Measurements from ENCODE around the gene COG5.
A peak's percentile ranks its signal among the peaks of the same experiment; 100 is the strongest.

Gene COG5

DNA sequence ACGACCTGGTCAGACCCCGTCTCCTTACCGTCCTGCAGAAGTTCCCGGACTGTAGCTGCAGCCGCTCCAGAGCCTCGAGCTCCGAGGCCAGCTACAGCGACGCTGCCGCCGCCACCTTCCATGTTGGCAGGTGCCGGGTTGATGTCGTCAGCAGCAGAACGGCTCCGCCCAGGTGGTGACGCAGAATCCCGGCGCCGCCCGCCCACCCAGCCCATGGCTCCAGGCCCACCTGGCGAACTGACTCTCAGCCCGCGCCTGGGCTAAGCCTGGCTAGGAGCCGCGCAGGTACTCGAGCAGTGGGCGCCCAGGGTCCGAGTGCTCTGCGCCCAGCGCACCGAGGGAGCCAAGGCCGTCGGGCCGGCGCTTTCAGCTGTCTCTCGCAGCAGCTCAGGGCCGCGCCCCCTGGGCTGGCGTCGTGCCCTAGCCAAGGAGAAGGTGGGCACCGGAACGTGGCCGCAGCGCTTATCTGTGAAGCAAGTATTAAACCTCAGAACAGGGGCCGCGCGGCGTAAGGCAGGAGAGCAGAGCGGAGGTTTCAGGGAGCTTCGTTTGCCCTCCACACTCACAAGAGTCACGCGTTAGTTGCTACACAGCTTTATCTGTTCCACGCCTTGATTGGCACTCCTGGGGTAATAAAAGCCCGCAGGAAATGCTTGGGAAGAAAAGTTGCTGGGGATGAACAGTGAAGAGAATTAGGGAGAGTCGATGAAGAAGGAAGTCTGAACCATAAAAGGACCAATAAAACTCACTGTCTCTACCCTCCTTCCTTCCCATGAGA, at the start of gene COG5, which contains the start of gene DUS4L:
Gene COG5, minus strand, starts transcription at position 146 of the 778 bp plus-strand sequence. Its CDS starts 24 bp downstream, at position 122.
Gene DUS4L, plus strand, starts transcription at position 197 of the 778 bp plus-strand sequence. CDS start 3,100 bp downstream, outside the sequence.
- DNase-seq (ENCODE audit: low read depth in 2 of 2), result peak; percentile 68 to 79

DNA sequence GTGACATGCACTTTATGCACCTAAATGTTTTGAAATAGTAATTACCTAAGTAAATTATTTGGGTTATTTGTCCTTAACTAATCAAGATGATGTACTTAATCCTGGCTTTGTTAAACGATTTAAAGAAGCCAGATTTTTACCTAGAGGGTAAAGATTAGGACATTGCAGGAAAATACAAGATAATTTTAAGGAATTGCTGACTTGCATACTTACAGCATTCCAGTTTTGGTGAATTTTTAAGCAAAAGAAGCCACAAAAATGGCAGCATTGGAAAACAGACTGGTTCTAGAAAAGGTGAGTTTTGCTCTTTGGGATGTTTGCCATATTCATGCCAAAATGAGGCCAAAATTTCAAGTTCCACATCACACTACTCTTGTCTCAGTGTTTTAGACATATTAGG, 49.7 kb upstream of the COG5 start:
- DNase-seq (ENCODE audit: low read depth in 2 of 2), result no peak

DNA sequence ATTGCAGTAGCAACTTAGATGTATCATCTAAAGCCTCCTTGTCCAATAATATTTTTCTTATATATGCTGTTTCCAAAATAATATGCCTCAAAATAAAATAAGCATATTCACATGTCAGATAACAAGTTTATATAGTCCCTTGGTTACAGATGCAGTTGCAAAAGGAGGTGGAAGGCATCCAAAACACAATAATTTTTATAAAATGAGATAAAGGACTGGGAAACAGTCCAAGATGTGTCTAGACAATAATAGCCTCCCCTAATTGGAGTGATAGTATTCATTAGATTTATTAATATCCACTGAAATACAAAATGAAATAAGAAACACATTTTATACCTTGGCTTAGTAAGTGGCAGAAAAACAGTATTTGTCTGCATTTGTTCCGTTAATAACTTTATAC, 46.6 kb upstream of the COG5 start:
- no peak for DNase-seq (ENCODE audit: low read depth in 2 of 2)

DNA sequence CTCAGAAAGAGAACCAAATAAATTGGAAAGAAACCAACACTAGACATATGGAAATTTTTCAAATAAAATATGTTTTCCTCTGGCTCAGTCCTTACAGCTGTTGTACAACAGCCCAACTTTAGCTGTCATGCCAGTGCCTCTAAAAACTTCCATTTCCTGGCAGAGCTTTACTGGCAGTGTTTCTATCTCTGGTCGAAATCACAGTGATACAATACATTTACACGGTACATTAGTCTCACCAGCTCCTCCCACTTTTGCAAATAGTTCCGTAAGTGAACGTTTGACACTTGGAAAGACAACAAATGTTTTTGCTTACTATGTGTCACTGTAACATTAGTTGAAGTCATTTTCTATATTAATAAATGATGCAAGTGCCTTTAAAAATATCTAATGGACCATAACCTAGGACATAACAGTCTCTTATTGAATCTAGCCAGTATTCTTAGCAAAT, 46.1 kb upstream of the COG5 start:
- no peak for DNase-seq (ENCODE audit: low read depth in 2 of 2)

DNA sequence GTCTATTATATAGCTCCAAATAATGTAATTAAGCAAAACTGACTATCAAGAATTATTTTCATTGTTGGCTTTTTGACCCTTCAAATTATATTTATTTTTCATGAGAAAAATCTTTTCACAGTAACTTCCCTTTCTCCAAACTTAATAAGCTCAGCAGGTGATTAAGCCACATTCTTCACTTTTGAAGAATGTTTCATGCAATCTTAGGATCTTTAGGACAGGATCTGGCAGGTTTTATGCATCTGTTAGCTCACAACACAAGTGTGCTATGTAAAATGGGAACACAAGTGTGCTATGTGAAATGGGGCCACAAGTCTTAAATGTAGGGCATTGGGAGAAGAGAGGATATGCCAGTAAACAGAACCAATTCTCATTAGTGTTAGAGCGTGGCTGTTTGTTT, 42.6 kb upstream of the COG5 start:
- no peak for DNase-seq (ENCODE audit: low read depth in 2 of 2)

DNA sequence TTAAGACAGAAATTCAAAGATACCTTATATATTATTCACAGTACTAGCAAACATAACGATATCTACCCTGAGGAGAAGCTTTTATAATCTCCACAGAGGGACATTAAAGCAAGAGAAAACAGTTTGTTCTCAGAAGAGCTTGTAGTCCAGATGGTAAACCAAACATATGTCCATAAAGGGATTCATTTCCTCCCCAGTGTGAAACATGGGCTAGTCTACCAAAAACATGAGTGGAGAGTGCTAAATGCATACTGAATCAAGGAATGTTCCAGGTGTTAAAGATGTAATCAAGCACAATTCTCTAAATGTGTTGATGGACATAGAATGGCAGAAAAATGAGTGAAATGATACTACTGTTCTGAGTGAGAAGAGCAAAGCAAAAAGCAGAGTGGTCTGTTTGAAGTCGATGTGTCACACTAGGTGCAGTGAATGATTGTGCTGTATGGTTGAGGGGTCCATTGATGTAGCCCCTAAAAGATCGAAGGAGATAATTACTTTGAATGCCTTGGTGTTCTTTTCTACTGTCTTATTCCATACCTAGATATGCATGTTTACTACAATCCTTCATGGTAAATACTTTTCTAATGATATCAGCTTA, 41.6 kb upstream of the COG5 start:
- no peak for DNase-seq (ENCODE audit: low read depth in 2 of 2)

DNA sequence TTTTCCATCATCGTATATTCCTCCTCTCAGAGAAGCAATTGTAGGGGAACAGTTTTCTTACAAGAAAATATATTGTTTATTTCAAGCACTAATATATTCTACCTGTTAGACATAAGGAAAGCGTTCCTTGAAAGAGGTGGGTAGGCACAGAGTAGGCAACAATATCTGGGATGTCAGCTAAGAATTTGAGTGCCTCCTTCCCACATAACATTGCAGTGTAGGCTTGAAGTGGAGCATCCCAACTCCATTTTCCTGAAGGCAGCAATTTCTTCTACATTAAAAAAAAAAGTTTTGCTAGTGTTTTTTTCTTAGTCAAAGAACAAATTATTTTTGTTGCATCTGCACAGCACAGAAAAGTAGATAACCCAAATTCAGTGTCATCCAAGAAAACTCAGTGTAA, 37.1 kb upstream of the COG5 start:
- no peak for DNase-seq (ENCODE audit: low read depth in 2 of 2)

DNA sequence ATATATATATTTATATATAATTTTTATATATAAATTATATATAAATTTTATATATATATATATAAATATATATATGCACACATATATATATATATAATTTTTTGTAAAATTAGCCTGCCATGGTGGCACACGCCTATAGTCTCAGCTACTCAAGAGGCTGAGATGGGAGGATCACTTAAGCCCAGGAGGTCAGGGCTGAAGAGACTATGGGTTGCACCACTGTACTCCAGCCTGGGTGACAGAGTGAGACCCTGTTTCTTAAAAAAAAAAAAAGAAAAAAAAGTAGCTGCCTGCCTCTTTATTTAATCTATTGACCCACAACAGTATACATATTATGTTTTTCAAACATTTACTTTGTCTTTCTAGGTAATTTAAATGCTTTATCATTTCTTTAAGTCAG, 35.5 kb upstream of the COG5 start:
- no peak for DNase-seq (ENCODE audit: low read depth in 2 of 2)

DNA sequence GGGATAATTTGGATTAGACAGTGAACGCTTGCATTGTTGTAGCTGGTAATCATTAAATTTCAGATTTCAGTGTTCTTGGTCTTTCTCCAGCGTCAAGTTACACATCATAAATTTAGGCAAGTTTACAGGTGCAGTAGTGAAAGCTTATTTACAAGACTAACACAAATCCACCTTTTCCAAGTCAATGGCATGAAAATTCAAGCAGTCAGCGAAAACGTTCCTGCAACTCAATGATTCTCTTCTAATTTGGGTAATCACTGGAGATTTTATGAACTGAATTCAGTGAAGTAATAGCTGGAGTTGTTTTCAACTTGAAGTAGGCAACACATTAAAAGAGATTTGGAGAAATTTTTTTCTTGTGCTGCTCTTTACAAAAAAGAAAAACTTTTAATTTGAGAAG, 34.2 kb upstream of the COG5 start:
- DNase-seq (ENCODE audit: low read depth in 2 of 2), result no peak

DNA sequence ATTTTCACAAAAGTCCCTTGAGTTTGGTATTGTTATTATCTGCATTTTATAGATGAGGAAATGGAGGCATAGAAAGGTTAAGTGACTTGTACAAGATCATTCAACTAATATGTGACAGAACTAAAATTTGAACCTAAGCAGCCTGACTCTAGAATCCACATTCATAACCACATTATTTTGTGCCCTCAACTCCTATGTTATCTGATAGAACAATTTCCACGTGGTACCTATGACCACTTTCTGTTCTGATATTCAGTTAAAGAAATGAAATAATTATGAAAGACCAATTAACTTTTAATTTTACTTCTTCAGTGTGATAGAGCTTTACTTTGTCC, 33.8 kb upstream of the COG5 start:
- DNase-seq (ENCODE audit: low read depth in 2 of 2), result no peak

DNA sequence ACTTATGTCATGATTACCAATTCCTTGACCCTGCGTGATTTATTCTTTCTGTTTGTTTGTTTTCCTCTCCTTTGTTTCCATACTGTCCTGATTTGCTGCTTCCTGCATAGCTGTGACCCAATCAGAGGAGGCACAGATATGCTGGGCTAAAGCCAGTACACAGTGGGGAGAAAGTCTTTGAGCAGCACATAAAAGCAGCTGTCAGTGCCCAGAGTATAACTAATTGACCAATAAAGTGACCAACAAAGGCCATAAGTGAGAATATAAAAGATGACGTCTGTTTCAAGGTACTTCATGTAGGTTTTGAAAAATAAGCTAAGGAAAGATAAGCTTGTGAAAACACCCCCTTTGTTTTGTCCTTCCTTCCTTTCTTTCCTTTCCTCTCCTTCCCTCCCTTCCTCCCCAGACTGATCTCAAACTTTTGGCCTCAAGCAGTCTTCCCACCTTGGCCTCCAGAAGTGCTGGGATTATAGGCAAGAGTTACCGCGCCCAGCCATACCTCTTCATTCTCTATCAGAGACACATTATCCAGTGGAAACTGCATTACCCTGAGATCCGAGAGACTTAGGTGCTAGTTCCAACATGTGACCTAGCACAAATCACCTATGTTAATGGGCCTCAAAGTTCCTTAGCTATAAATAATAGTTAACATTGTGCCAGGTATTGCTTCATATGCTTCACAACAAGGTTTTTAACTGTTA, 33.3 kb upstream of the COG5 start:
- DNase-seq (ENCODE audit: low read depth in 2 of 2), result no peak

DNA sequence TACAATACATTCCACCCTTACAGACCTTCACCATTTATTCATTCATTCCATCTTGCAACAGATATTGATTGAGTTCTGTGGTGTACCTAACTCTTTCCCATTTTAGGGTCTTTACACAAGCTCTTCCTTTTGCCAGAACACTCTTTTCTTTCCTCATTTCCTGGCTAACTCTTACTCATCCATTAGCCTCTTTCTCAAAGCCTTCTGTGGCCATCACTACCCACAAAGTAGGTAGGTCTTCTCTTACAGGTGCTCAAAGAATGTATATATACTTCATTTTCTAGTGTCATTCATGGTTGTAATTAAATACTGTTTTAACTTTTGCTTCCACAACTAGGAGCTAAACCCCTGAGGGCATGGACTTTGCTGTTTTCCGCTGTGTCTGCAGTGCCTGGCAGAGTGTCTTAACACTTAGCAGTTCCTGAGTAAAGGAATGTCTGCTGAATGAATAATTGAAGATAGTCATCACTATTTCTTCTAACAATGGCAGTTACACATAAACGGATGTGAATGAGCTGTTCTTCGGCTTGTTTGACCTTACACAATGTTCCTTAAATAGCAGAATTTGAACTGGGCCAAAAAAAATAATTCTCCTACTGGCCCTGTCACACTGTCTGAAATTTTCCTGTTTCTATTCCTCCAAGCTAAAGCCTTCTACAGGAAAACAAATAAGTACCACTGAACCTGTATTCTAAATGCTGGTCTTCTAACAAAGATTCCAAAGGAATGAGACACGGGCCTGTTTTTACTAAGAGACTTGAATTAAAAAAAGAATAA, 31.4 kb upstream of the COG5 start:
- DNase-seq (ENCODE audit: low read depth in 2 of 2), result no peak

DNA sequence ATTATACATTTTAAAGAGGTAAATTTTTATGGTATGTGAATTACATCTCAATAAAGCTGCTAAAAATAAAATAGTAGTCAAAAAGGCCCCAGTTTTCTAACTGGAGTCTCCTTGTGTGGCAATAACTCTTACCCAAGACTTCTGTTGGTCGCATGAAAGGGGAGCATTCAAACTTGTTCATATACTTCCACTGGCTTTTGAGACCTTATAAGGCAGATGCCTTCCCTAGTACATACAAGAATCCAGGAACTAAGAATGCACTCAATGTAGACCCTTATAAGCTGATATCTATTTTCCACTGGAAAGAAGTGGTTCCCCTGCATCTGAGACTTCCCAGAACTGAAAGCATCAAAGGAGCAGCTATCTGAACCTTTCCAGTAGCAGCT, 29.3 kb upstream of the COG5 start:
- DNase-seq (ENCODE audit: low read depth in 2 of 2), result no peak

DNA sequence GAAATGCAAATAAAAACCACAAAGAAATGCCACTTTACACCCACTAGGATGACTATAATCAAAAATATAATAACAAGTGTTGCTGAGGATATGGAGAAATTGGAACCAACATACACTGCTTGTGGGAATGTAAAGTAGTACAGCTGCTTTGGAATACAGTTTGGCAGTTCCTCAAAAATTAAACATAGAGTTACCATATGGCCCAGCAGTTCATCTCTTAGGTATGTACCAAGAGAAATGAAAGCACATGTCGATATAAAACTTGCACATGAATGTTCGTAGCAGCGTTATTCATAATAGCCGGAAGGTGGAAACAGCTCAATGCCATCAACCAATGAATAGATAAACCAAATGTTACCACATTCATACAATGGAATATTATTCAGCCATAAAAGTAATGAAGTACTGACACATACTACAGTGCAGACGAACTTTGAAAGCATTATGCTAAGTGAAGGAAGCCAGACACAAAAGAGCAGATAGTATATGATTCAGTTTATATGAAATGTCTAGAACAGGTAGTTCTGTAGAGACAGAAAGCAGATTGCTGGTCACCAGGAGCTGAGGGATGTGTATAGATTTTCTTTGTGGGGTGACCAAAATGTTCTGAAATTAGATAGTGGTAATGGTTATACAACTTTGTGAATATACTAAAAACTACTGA, 28.8 kb upstream of the COG5 start:
- no peak for DNase-seq (ENCODE audit: low read depth in 2 of 2)

DNA sequence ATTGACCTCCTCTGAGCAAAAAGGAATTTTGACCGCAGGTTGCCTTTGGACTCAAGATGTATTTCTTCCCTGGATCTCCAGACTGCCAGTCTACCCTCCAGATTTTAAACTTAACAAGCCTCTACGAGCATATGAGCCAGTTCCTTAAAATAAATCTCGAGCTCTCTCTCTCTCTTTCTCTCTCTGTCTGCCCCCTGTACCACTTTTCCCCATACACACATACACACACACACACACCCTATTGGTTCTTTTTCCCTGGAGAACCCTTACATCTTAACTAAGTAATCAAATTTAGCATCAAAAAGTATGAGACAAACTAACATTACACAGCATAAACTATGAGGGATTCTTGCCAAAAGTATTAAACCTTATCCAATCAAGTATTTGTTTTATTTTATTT, 27.7 kb upstream of the COG5 start:
- no peak for DNase-seq (ENCODE audit: low read depth in 2 of 2)

DNA sequence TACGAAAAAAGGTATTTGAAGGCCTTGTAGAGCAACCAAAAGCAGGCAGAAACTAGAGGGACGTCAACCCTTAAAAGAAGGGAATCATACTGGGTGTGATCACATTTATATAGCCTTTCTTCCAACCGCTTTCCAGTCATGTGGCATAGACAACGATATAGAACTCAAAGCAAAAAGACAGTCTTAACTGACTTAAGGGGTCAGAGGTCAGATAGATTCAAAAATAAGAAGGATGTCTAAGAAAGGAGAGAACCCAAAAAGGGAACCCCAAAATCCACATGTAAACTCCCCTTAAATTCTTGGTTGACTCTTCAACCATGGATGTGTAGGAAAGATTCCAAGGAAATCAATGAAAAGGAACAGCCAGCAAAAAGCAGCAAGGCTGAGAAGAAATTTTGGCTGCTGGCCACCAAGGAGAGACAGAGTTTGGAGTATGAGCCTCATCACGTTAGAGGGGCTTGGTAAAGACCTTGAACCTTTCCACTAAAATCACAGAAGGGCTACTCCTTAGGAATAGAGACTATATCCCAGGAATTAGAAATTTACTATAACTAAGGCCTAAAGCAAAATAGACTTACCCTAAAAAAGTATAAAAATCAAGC, 24.9 kb upstream of the COG5 start:
- no peak for DNase-seq (ENCODE audit: low read depth in 2 of 2)

DNA sequence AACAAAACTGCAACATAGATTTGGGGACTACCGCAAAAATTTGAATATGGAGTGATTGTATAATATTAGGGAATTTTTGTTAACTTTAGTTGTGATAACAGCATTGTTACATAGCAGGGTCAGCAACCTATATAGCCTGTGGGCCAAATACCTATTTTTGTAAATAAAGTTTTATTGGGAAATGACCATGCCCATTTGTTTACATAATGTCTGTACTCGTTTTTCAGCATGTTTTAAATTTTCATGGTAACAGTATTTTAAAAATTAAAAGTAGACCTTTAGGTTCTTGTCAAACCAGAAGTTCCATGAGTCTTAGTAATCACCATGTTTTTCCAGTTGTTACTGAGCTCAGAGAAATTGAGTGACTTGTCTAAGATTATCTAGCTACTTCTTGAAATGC, 21.0 kb upstream of the COG5 start:
- no peak for DNase-seq (ENCODE audit: low read depth in 2 of 2)

DNA sequence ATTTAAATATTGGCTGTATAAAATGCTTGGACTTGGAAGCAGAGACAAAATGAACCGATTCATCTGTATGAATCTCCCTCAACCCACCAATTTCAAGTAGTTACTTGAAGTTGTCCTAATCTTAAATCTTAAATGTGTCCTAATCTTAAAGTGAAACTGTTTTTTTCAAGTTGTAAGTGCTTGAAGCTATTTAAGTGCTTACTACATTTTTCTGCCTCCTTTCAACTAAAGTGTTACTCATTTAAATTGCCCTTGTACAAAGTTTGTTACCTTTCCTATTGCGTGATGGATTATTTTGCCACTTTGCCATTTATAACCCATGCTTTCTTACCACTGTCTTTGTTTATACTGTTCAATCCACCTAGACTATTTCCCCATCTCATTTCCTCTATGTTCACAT, 19.2 kb upstream of the COG5 start:
- DNase-seq (ENCODE audit: low read depth in 2 of 2), result no peak

DNA sequence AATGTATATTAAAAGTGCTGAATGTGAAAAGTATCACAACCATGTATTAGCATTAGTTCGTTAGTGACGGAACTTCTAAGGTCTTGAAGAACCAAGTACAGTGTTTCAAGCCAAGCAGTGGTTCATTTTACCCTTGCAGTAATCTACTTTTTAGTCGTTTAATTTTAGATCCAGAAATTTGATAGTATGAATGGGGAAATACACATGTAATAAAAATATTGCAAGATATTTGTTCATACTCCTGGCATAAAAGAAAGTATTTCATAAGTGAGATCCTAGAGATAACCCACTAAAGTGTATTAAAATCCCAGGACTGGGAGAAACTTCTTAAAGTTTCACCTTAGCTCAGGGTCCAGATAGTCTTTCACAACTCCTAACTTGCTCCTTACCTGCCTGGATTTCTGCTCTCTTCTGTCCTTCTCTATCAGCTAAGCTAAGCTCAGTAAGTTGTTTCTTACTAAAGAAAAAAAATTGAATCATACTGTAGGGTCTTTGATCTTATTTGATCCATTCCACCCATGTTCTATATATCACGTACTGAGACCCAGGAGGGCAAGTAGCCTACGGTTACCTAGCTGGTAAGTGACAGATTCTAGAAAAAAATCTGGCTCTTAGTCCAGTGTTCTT, 17.8 kb upstream of the COG5 start:
- no peak for DNase-seq (ENCODE audit: low read depth in 2 of 2)

DNA sequence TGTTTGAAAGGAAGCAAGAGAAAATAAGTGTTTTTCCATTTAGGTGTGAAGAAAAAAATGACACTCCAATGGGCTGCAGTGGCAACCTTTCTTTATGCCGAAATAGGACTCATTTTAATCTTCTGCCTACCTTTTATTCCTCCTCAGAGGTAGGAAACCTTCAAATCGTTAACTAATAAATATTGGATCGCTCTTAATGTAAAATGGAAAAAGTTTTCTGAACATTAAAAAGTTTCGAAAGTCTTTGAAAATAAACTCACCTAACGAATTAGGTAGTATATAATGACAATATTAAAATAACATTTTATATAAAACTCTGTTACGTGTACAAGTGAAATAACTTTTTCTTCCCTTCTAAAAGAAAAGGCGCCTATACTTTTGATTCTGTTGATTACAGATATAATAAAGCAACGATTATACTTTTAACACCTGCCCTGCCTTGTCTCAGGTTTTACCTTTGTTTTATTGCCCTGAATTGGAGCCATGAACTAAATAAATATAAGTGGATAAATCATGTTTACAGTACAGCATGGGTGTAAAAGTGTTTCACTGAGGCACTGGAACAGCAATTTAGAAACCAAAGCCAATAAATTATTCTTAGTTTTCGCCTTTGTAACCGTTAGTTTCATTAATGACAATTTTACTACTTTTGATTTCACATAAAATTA, 17.1 kb upstream of the COG5 start:
- no peak for DNase-seq (ENCODE audit: low read depth in 2 of 2)
